ENCODE results near the gene FGD2.
A peak's percentile ranks its signal among the peaks of the same experiment; 100 is the strongest.

FGD2 gene

DNA sequence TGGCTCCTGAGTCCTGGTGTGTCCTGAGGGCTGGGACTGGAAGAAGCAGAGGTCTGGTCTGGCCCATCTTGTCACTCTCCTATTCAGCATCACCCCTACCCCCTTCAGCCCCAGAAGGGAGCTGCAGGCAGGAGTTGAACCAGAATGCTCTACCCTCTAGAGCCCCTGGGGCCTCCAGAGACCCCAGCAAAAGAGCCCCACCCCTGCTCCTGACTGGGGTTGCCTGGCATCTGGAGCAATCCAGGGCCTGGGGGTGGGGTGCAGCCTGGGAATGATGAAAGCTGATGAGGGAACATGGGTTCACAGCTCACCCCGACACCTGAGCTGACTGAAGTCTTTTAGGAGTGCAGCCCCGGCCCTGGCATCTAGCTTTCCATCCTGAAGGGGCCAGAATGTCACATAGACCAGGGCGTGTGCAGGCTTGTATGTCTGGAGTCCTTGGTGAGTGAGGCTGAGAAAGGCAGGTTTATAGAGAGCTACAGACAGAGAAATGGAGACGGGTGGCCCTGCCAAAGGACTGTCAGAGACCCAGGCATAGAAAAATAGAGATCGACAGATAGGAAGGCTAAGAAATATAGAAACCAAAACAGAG is 12.2 kb downstream of the FGD2 start:
- Histone ChIP-seq H3K36me3 (ENCODE audit: control insufficient read depth, insufficient read depth, low read length) (peaks cover 61% of the 10 kb centered on the region), H3K4me3 (replicated peaks; ENCODE audit: low read depth, low read length) (no peak overlapping the region), H3K27me3 (replicated peaks; ENCODE audit: control insufficient read depth, insufficient read depth, low read length) (no peaks in the 10 kb centered on the region)
- no peak for DNase-seq (ENCODE audit: extremely low read depth, insufficient read length)
- no peak for TF ChIP-seq CTCF (IDR thresholded peaks at IDR 0.05; ENCODE audit: insufficient read depth, low read length, poor library complexity, severe bottlenecking)

DNA sequence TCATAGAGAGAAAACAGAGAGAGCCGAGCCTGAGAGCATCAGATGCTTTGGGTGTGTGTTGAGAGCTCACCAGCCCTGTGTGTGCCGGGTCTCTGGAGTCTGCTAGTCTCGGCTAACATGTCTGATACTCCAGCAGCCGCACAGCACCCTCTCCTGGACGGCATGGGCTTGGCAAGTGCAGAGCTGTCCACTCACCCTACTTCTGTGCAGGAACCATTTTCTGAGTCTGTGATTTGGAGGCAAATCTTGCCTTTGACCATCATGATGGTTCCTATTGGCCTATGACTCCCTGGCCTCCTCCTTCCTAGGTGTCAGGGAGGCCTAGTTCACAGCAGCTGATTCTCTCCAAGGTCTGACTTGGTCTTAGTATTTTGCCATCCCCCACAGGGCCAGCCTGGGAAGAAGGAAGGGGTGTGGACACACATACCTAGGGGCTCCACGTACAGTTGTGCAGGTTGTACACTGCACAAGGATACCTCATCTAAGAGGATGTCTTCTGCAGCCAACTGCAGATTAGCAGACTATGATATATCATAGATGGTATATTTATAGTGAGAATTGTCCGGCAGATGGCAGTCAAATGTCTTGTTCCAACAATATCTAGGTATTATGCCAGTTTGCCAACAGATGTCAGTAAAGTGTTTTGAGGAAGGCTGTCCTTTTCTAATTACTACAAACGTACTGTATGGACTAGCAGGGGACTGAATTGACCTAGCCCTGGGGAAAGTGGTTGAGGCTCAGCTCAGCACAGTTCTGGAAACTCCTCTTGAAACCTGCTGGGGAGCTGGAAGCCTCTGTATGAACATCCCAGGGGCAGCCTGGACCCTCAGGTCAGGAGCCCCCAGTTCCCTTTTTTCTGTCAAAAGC is 13.0 kb downstream of the FGD2 start:
- TF ChIP-seq CTCF (IDR thresholded peaks at IDR 0.05; ENCODE audit: insufficient read depth, low read length, poor library complexity, severe bottlenecking), result peak; percentile 97
- Histone ChIP-seq H3K36me3 (ENCODE audit: control insufficient read depth, insufficient read depth, low read length) (peaks cover 61% of the 10 kb centered on the region), H3K27me3 (replicated peaks; ENCODE audit: control insufficient read depth, insufficient read depth, low read length) (no peaks in the 10 kb centered on the region), H3K4me3 (replicated peaks; ENCODE audit: low read depth, low read length) (no peak overlapping the region)
- peak; percentile 71 for DNase-seq (ENCODE audit: extremely low read depth, insufficient read length)

- peaks cover 58% of the 10 kb centered on the region for H3K36me3 ChIP-seq (ENCODE audit: control insufficient read depth, insufficient read depth, low read length)
- no peak overlapping the region for H3K4me3 ChIP-seq (replicated peaks; ENCODE audit: low read depth, low read length)
- no peaks in the 10 kb centered on the region for H3K27me3 ChIP-seq (replicated peaks; ENCODE audit: control insufficient read depth, insufficient read depth, low read length)
- TF ChIP-seq CTCF (IDR thresholded peaks at IDR 0.05; ENCODE audit: insufficient read depth, low read length, poor library complexity, severe bottlenecking), result no peak
- DNase-seq (ENCODE audit: extremely low read depth, insufficient read length), result no peak
These were observed 13.6 kb downstream of the FGD2 start for GRCh38 chr6:37019065-37019450.

DNA sequence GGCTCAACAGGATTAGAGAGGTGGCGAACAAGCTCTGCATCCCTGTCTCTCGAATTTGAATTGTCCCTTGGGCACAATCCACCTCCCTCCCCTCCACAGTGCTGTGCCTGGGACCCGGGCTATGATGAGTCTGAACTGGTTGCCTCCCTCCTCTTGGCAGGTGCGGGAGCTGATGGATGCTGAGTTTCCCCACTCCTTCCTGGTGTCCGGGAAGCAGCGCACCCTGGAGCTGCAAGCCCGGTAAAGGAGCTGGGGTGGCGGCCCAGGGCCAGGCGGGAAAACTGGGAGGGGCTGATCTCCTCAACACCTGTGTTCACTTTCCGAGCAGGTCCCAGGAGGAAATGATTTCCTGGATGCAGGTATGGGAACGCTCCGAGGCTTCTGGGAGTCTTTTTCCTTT is 14.9 kb downstream of the FGD2 start:
- TF ChIP-seq CTCF (IDR thresholded peaks at IDR 0.05; ENCODE audit: insufficient read depth, low read length, poor library complexity, severe bottlenecking), result no peak
- H3K27me3 ChIP-seq (replicated peaks; ENCODE audit: control insufficient read depth, insufficient read depth, low read length), result no peaks in the 10 kb centered on the region
- no peak for DNase-seq (ENCODE audit: extremely low read depth, insufficient read length)
- H3K36me3 ChIP-seq (ENCODE audit: control insufficient read depth, insufficient read depth, low read length), result peaks cover 53% of the 10 kb centered on the region
- H3K4me3 ChIP-seq (replicated peaks; ENCODE audit: low read depth, low read length), result no peak overlapping the region

- Histone ChIP-seq H3K27me3 (replicated peaks; ENCODE audit: control insufficient read depth, insufficient read depth, low read length) (no peaks in the 10 kb centered on the region), H3K36me3 (ENCODE audit: control insufficient read depth, insufficient read depth, low read length) (peaks cover 50% of the 10 kb centered on the region), H3K4me3 (replicated peaks; ENCODE audit: low read depth, low read length) (no peak overlapping the region)
- no peak for DNase-seq (ENCODE audit: extremely low read depth, insufficient read length)
- no peak for TF ChIP-seq CTCF (IDR thresholded peaks at IDR 0.05; ENCODE audit: insufficient read depth, low read length, poor library complexity, severe bottlenecking)
These were observed 15.4 kb downstream of the FGD2 start for GRCh38 chr6:37020812-37021211.

All from GM06990 (cell line).